IMR-90 (cell line): ENCODE results near the gene THAP2. TPM values are rescaled to one million over a fixed set of nuclear protein-coding genes. Genes with fewer than 3 reads are reported as not detected.

Experiments used
- ATAC-seq: fragments of 200-7000 bp; cut with Tn5 transposase; 2 replicates; pipeline ENCODE4 v1.9.1; 2020; ENCODE audit warnings: low read depth, mild to moderate bottlenecking, moderate library complexity
- BruUV-seq: library from RNA; stranded (reverse); fragments of 400-500 nt; replicated peaks from 2 replicates; lab custom pipeline; 2021; lab: Mats Ljungman, UMichigan
- CTCF ChIA-PET: fragments of 300-600 bp; formaldehyde crosslinking; extraction: SDS; loops from one replicate; lab custom pipeline; 2021; ENCODE audit warnings: antibody characterized with exemption; lab: Yijun Ruan, JAX
- POLR2A ChIA-PET: fragments of 300-600 bp; sonication (Branson Sonifier 250); formaldehyde crosslinking; loops from one replicate; lab custom pipeline; 2022; ENCODE audit warnings: antibody characterized with exemption; ENCODE audit not compliant: unreplicated experiment; lab: Charles Lee
- DNase-seq: peaks from one replicate; pipeline ENCODE4 v3.0.0; 2013
- H2AFZ ChIP-seq: replicated peaks from 2 replicates; pipeline ENCODE3; 2013; ENCODE audit warnings: low read length, mild to moderate bottlenecking; ENCODE audit not compliant: poor library complexity
- H2AK5ac ChIP-seq: 2 replicates; pipeline ENCODE4 v1.6.1; 2013; ENCODE audit warnings: low read depth, low read length, inconsistent platforms
- H2AK9ac ChIP-seq: replicated peaks from 2 replicates; pipeline ENCODE3; 2013; ENCODE audit warnings: mild to moderate bottlenecking, low read depth, low read length, moderate library complexity; ENCODE audit not compliant: poor library complexity
- H2BK120ac ChIP-seq: 2 replicates; pipeline ENCODE4 v1.6.1; 2013; ENCODE audit warnings: low read depth, low read length, inconsistent platforms
- H2BK15ac ChIP-seq: 3 replicates; pipeline ENCODE4 v1.6.1; 2013; ENCODE audit warnings: low read depth, low read length, inconsistent platforms
- H2BK20ac ChIP-seq: 2 replicates; pipeline ENCODE4 v1.6.1; 2013; ENCODE audit warnings: low read depth, mild to moderate bottlenecking, inconsistent platforms, low read length, moderate library complexity
- H2BK5ac ChIP-seq: 2 replicates; pipeline ENCODE4 v1.6.1; 2013; ENCODE audit warnings: mild to moderate bottlenecking, low read depth, low read length, inconsistent platforms; ENCODE audit not compliant: poor library complexity, severe bottlenecking
- H3K14ac ChIP-seq: replicated peaks from 2 replicates; pipeline ENCODE4 v1.6.1; 2013; ENCODE audit warnings: low read depth, low read length, inconsistent platforms
- H3K18ac ChIP-seq: 2 replicates; pipeline ENCODE4 v1.6.1; 2013; ENCODE audit warnings: low read depth, low read length, control low read depth
- H3K23ac ChIP-seq: 2 replicates; pipeline ENCODE4 v1.6.1; 2013; ENCODE audit warnings: low read depth, low read length, inconsistent platforms
- H3K27ac ChIP-seq: 2 replicates; pipeline ENCODE4 v1.5.1; 2013; ENCODE audit warnings: mild to moderate bottlenecking, control low read depth, low read length; ENCODE audit not compliant: insufficient read depth
- H3K27me3 ChIP-seq: 2 replicates; pipeline ENCODE4 v1.6.1; 2013; ENCODE audit warnings: low read length; ENCODE audit not compliant: control insufficient read depth, insufficient read depth
- H3K36me3 ChIP-seq: 2 replicates; pipeline ENCODE4 v1.6.1; 2013; ENCODE audit warnings: low read length, mixed read lengths; ENCODE audit not compliant: control insufficient read depth, insufficient read depth
- H3K4ac ChIP-seq: 2 replicates; pipeline ENCODE4 v1.6.1; 2013; ENCODE audit warnings: low read depth, low read length, inconsistent platforms
- H3K4me1 ChIP-seq: 2 replicates; pipeline ENCODE4 v1.6.1; 2013; ENCODE audit warnings: low read length, mixed read lengths; ENCODE audit not compliant: control insufficient read depth, insufficient read depth
- H3K4me2 ChIP-seq: 2 replicates; pipeline ENCODE4 v1.6.1; 2013; ENCODE audit warnings: low read depth, mild to moderate bottlenecking, control low read depth, low read length, moderate library complexity
- H3K4me3 ChIP-seq: 2 replicates; pipeline ENCODE4 v1.5.1; 2013; ENCODE audit warnings: low read depth, mild to moderate bottlenecking, control low read depth, low read length, moderate library complexity; ENCODE audit not compliant: insufficient read depth
- H3K56ac ChIP-seq: 2 replicates; pipeline ENCODE4 v1.6.1; 2013; ENCODE audit warnings: low read length, inconsistent platforms; ENCODE audit not compliant: insufficient read depth; ENCODE audit errors: extremely low read depth
- H3K79me1 ChIP-seq, 2 experiments: 2 replicates each; pipeline ENCODE4 v1.6.1; 2013; ENCODE audit warnings: low read length in 2 of 2, inconsistent platforms in 1 of 2, low read depth in 1 of 2
- H3K9ac ChIP-seq: 2 replicates; pipeline ENCODE4 v1.6.1; 2013; ENCODE audit warnings: low read depth, low read length, control low read depth
- H3K9me1 ChIP-seq: 2 replicates; pipeline ENCODE4 v1.6.1; 2013; ENCODE audit warnings: low read length, inconsistent platforms; ENCODE audit not compliant: insufficient read depth
- H3K9me3 ChIP-seq: 2 replicates; pipeline ENCODE4 v1.6.1; 2013; ENCODE audit warnings: low read length; ENCODE audit not compliant: control insufficient read depth, insufficient read depth
- H4K20me1 ChIP-seq: 2 replicates; pipeline ENCODE4 v1.6.1; 2013; ENCODE audit warnings: low read length, inconsistent platforms; ENCODE audit not compliant: insufficient read depth
- H4K5ac ChIP-seq: 2 replicates; pipeline ENCODE4 v1.6.1; 2013; ENCODE audit warnings: mild to moderate bottlenecking, low read depth, low read length, control low read depth
- H4K8ac ChIP-seq, 2 experiments: 2 replicates each; pipeline ENCODE4 v1.6.1; 2013; ENCODE audit warnings: low read depth in 2 of 2, low read length in 2 of 2, control low read depth in 1 of 2, inconsistent platforms in 1 of 2
- H4K91ac ChIP-seq: 2 replicates; pipeline ENCODE4 v1.6.1; 2013; ENCODE audit warnings: low read depth, low read length, inconsistent platforms; ENCODE audit not compliant: insufficient read depth
- CHD1 ChIP-seq: IDR thresholded peaks from 2 replicates; pipeline ENCODE4 v1.6.1; 2012; ENCODE audit warnings: low read depth, low read length, improper control_type of control experiment
- MAFK ChIP-seq: IDR thresholded peaks from 2 replicates; pipeline ENCODE4 v1.6.1; 2012; ENCODE audit warnings: low read depth, low read length, improper control_type of control experiment
- MXI1 ChIP-seq: IDR thresholded peaks from 2 replicates; pipeline ENCODE4 v1.6.1; 2012; ENCODE audit warnings: low read depth, mild to moderate bottlenecking, low read length, moderate library complexity, borderline replicate concordance
- NFE2L2 ChIP-seq: fragments of 150-350 bp; IDR thresholded peaks from 2 replicates; pipeline ENCODE4 v1.6.1; 2016; ENCODE audit warnings: low read depth, mild to moderate bottlenecking, low read length
- USF2 ChIP-seq: fragments of 150-350 bp; IDR thresholded peaks from 2 replicates; pipeline ENCODE4 v1.6.1; 2017; ENCODE audit warnings: mild to moderate bottlenecking, antibody characterized with exemption, low read length, low read depth
- dilution Hi-C: fragments of 300-500 bp; cut with HindIII; formaldehyde crosslinking; loops from one replicate; pipeline ENCODE4 v1.14.3; 2018; ENCODE audit warnings: low sequenced_read_pairs; ENCODE audit not compliant: unreplicated experiment
- in situ Hi-C: fragments of 300-500 bp; cut with MboI; formaldehyde crosslinking; loops from 3 replicates; pipeline ENCODE4 v1.14.3; 2019; ENCODE audit warnings: low sequenced_read_pairs, inconsistent platforms, mixed read lengths
- intact Hi-C: fragments of 100-400 bp; cut with micrococcal nuclease; formaldehyde crosslinking; loops from 2 replicates; pipeline ENCODE4 v1.10.0; 2022
- polyA plus RNA-seq, 3 experiments: library from polyadenylated mRNA; depleted of rRNA; stranded (reverse); fragments of >200 nt; gene quantifications; 2 replicates each; pipeline ENCODE4 v1.2.3, GENCODE V29; 2012; ENCODE audit warnings: low replicate concordance in 1 of 3
- total RNA-seq: library from RNA; depleted of rRNA; stranded (reverse); fragments of >200 nt; gene quantifications from 2 replicates; pipeline ENCODE4 v1.2.3, GENCODE V29; 2012

The THAP2 gene
- total and polyA plus RNA-seq, 2 of the 4 experiments (the other 2 are of a cell fraction), result 1.4 to 2.5 TPM

GRCh38 chr12:71710276-71711125, 46.4 kb downstream of the THAP2 start (continued):
- TF ChIP-seq MAFK, result no peak
- no peak for TF ChIP-seq MXI1
- TF ChIP-seq NFE2L2, result 0 out of 2 replicates have a peak, but pooled peaks have one; percentile 36

- intact Hi-C loops (no loop called here), in situ Hi-C loops (no loop called here), dilution Hi-C loops (loop anchor here (25.0 kb wide), 1 partner anchor 306 kb away; no protein-coding TSS in a partner anchor)
- BruUV-seq, result no TSS peak
- H3K4me1 ChIP-seq, result no peaks in the 10 kb centered on the region
- H4K91ac ChIP-seq, result no peak overlapping the region
- H3K27ac ChIP-seq, result no peak overlapping the region
- H3K9me3 ChIP-seq, result no peaks in the 10 kb centered on the region
- no peaks in the 10 kb centered on the region for H4K20me1 ChIP-seq
- TF ChIP-seq CHD1 (no peak), NFE2L2 (no peak), USF2 (no peak)
- CTCF ChIA-PET, result interaction anchor here (0.6 kb wide), 1 partner anchor 17 kb away, joined by 3 read pairs; no protein-coding TSS in a partner anchor
- no peak overlapping the region for H2BK120ac ChIP-seq
- no peak overlapping the region for H3K23ac ChIP-seq
- no peaks in the 10 kb centered on the region for H3K9me1 ChIP-seq
- H4K5ac ChIP-seq, result no peak overlapping the region
- H2AK5ac ChIP-seq, result no peak overlapping the region
- DNase-seq (no peak), ATAC-seq (no peak)
- H2BK15ac ChIP-seq, result no peak overlapping the region
- H3K36me3 ChIP-seq, result no peaks in the 10 kb centered on the region
- no peak overlapping the region for H4K8ac ChIP-seq
- no peak overlapping the region for H2AFZ ChIP-seq
- H2AK9ac ChIP-seq, result no peak overlapping the region
- no peak overlapping the region for H3K18ac ChIP-seq
- H3K4me2 ChIP-seq, result no peak overlapping the region
- POLR2A ChIA-PET, result no interaction called here
- H2BK20ac ChIP-seq, result no peak overlapping the region
- H3K79me1 ChIP-seq, result no peaks in the 10 kb centered on the region
- H3K4ac ChIP-seq, result no peak overlapping the region
- H2BK5ac ChIP-seq, result no peak overlapping the region
- no peak overlapping the region for H3K56ac ChIP-seq
- no peaks in the 10 kb centered on the region for H3K27me3 ChIP-seq
- no peak overlapping the region for H3K9ac ChIP-seq
- no peak overlapping the region for H3K4me3 ChIP-seq
- H3K14ac ChIP-seq, result no peak overlapping the region
Measured at GRCh38 chr12:71718611-71719010, 54.5 kb downstream of the THAP2 start.
